ENCODE data around the gene GZF1.
"Not testable (repeated sequence)": the region's sequence is repeated elsewhere in the genome, so short reads cannot be mapped to it uniquely, and the experiment has no call there.

GZF1 gene

GRCh38 chr20:23346002-23346401 is 16.0 kb upstream of the GZF1 start:
- DNase-seq (ENCODE audit: low spot score), result no peak

- no peak for DNase-seq (ENCODE audit: low spot score)
Measured at GRCh38 chr20:23347791-23348190, 14.2 kb upstream of the GZF1 start.

GRCh38 chr20:23348510-23348909 is 13.5 kb upstream of the GZF1 start:
- not testable (repeated sequence) for DNase-seq (ENCODE audit: low spot score)

GRCh38 chr20:23349338-23350195 is 12.4 kb upstream of the GZF1 start:
- peak; percentile 68 for DNase-seq (ENCODE audit: low spot score)

GRCh38 chr20:23350196-23350903 is 11.6 kb upstream of the GZF1 start, which contains the start of gene NXT1:
NXT1 (plus strand) TSS chr20:23350791; CDS start chr20:23354042, 3,251 bp downstream.
- peak; percentile 100 for DNase-seq (ENCODE audit: low spot score)

- peak; percentile 49 for DNase-seq (ENCODE audit: low spot score)
Measured at GRCh38 chr20:23350904-23351838, 10.8 kb upstream of the GZF1 start.

- no peak for DNase-seq (ENCODE audit: low spot score)
Measured at GRCh38 chr20:23356203-23356602, 5.8 kb upstream of the GZF1 start.

- DNase-seq (ENCODE audit: low spot score), result peak; percentile 99
Measured at GRCh38 chr20:23357767-23358562, 4.0 kb upstream of the GZF1 start.

GRCh38 chr20:23358563-23358906 is 3.4 kb upstream of the GZF1 start:
- no peak for DNase-seq (ENCODE audit: low spot score)

GRCh38 chr20:23358923-23359593 is 2.9 kb upstream of the GZF1 start:
- DNase-seq (ENCODE audit: low spot score), result peak; percentile 26

GRCh38 chr20:23360531-23360930 is 1.5 kb upstream of the GZF1 start:
- no peak for DNase-seq (ENCODE audit: low spot score)

GRCh38 chr20:23361119-23361475 is 885 bp upstream of the GZF1 start:
- peak; percentile 36 for DNase-seq (ENCODE audit: low spot score)

- peak; percentile 19 for DNase-seq (ENCODE audit: low spot score)
Measured at GRCh38 chr20:23362392-23363256, 642 bp downstream of the GZF1 start.

- DNase-seq (ENCODE audit: low spot score), result no peak
Measured at GRCh38 chr20:23363257-23363649, 1.3 kb downstream of the GZF1 start.

GRCh38 chr20:23365390-23366165 is 3.6 kb downstream of the GZF1 start:
- no peak for DNase-seq (ENCODE audit: low spot score)

- DNase-seq (ENCODE audit: low spot score), result no peak
Measured at GRCh38 chr20:23366384-23366783, 4.4 kb downstream of the GZF1 start.

GRCh38 chr20:23367770-23368169 is 5.8 kb downstream of the GZF1 start:
- no peak for DNase-seq (ENCODE audit: low spot score)

GRCh38 chr20:23368316-23369071 is 6.5 kb downstream of the GZF1 start:
- no peak for DNase-seq (ENCODE audit: low spot score)

All from cerebellar cortex (tissue), 1 donor.